ENCODE data around the gene NDUFAF7.
"Not testable (repeated sequence)": the region's sequence is repeated elsewhere in the genome, so short reads cannot be mapped to it uniquely, and the experiment has no call there.

The NDUFAF7 gene

GRCh38 chr2:37215250-37215649, 16.2 kb upstream of the NDUFAF7 start:
- no peak for DNase-seq (ENCODE audit: low spot score)

GRCh38 chr2:37219046-37219445, 12.4 kb upstream of the NDUFAF7 start:
- DNase-seq (ENCODE audit: low spot score), result no peak

GRCh38 chr2:37223131-37223530, 8.3 kb upstream of the NDUFAF7 start:
- DNase-seq (ENCODE audit: low spot score), result no peak

GRCh38 chr2:37224063-37224462, 7.4 kb upstream of the NDUFAF7 start:
- DNase-seq (ENCODE audit: low spot score), result no peak

- DNase-seq (ENCODE audit: low spot score), result not testable (repeated sequence)
Observed at GRCh38 chr2:37225129-37225528, 6.3 kb upstream of the NDUFAF7 start.

GRCh38 chr2:37226863-37227262, 4.6 kb upstream of the NDUFAF7 start:
- no peak for DNase-seq (ENCODE audit: low spot score)

GRCh38 chr2:37228788-37229187, 2.7 kb upstream of the NDUFAF7 start:
- no peak for DNase-seq (ENCODE audit: low spot score)

GRCh38 chr2:37230581-37230980, 877 bp upstream of the NDUFAF7 start:
- no peak for DNase-seq (ENCODE audit: low spot score)

- peak; percentile 68 for DNase-seq (ENCODE audit: low spot score)
Observed at GRCh38 chr2:37232131-37232933, 874 bp downstream of the NDUFAF7 start.

GRCh38 chr2:37243435-37243834, 12.0 kb downstream of the NDUFAF7 start:
- no peak for DNase-seq (ENCODE audit: low spot score)

- DNase-seq (ENCODE audit: low spot score), result no peak
Observed at GRCh38 chr2:37244017-37244416, 12.6 kb downstream of the NDUFAF7 start.

GRCh38 chr2:37244755-37245154, 13.3 kb downstream of the NDUFAF7 start:
- no peak for DNase-seq (ENCODE audit: low spot score)

GRCh38 chr2:37246205-37246604, 14.7 kb downstream of the NDUFAF7 start:
- DNase-seq (ENCODE audit: low spot score), result no peak

- DNase-seq (ENCODE audit: low spot score), result no peak
Observed at GRCh38 chr2:37250869-37251740, 19.6 kb downstream of the NDUFAF7 start.

- no peak for DNase-seq (ENCODE audit: low spot score)
Observed at GRCh38 chr2:37262522-37262921, 31.1 kb downstream of the NDUFAF7 start.

- no peak for DNase-seq (ENCODE audit: low spot score)
Observed at GRCh38 chr2:37263839-37264238, 32.4 kb downstream of the NDUFAF7 start.

- DNase-seq (ENCODE audit: low spot score), result no peak
Observed at GRCh38 chr2:37267685-37268084, 36.2 kb downstream of the NDUFAF7 start.

GRCh38 chr2:37268111-37268510, 36.7 kb downstream of the NDUFAF7 start:
- no peak for DNase-seq (ENCODE audit: low spot score)

- DNase-seq (ENCODE audit: low spot score), result no peak
Observed at GRCh38 chr2:37271376-37272067, 40.1 kb downstream of the NDUFAF7 start.

- DNase-seq (ENCODE audit: low spot score), result no peak
Observed at GRCh38 chr2:37274359-37274965, 43.0 kb downstream of the NDUFAF7 start.

- DNase-seq (ENCODE audit: low spot score), result no peak
Observed at GRCh38 chr2:37276291-37276690, 44.8 kb downstream of the NDUFAF7 start.

GRCh38 chr2:37281916-37282315, 50.5 kb downstream of the NDUFAF7 start:
- no peak for DNase-seq (ENCODE audit: low spot score)
